OCI-LY1 (cell line): ENCODE results near the gene MTERF4.

Experiments used
- CTCF ChIP-seq: fragments of 200-600 bp; sonication (generic), shearing (Covaris generic); IDR thresholded peaks from 2 replicates; pipeline ENCODE4 v1.5.1; 2017; ENCODE audit warnings: mild to moderate bottlenecking, antibody characterized with exemption, low read length, moderate library complexity, mixed read lengths
- EZH2 ChIP-seq: fragments of 200-600 bp; sonication (generic), shearing (Covaris generic); IDR thresholded peaks from 2 replicates; pipeline ENCODE4 v1.8.0; 2017; ENCODE audit warnings: borderline replicate concordance, mixed run types, mild to moderate bottlenecking, antibody characterized with exemption, low read length, moderate library complexity, mixed read lengths

- TF ChIP-seq CTCF (no peak), EZH2 (no peak)
Measured at GRCh38 chr2:241087420-241088268, 14.4 kb downstream of the MTERF4 start.
